ENCODE measurements around the gene CCR8.
A peak's percentile ranks its signal among the peaks of the same experiment; 100 is the strongest.
"Not testable (repeated sequence)": the region's sequence is repeated elsewhere in the genome, so short reads cannot be mapped to it uniquely, and the experiment has no call there.

Gene CCR8

GRCh38 chr3:39344746-39345344 lies 15.3 kb downstream of the CCR8 start:
- H3K4me3 ChIP-seq (ENCODE audit: control insufficient read depth in 1 of 7, extremely low read depth in 1 of 7, insufficient read depth in 4 of 7, low read depth in 2 of 7, low read length in 6 of 7) = no peak overlapping the region
- H3K4me1 ChIP-seq (ENCODE audit: control extremely low read depth in 1 of 4, control insufficient read depth in 4 of 4, insufficient read depth in 4 of 4, low read length in 3 of 4) = peaks cover 0 to 37% (median 7%) of the 10 kb centered on the region in 4 experiments
- CTCF ChIA-PET = interaction anchor here (1.1 to 3.2 kb wide), 2 partner anchors 34 to 42 kb away, joined by 3 to 13 read pairs; no protein-coding TSS in a partner anchor
- H3K9me3 ChIP-seq (ENCODE audit: control extremely low read depth in 1 of 5, control insufficient read depth in 4 of 5, insufficient read depth in 2 of 5, low read depth in 1 of 5, low read length in 4 of 5) = no peaks in the 10 kb centered on the region
- no peaks in the 10 kb centered on the region for H3K36me3 ChIP-seq (ENCODE audit: control insufficient read depth in 4 of 4, insufficient read depth in 4 of 4, low read length in 3 of 4)
- POLR2A ChIA-PET = no interaction called here
- no peak for DNase-seq
- H3K27ac ChIP-seq (ENCODE audit: insufficient read depth in 1 of 2, low read depth in 1 of 2, low read length in 2 of 2, poor library complexity in 1 of 2, severe bottlenecking in 2 of 2) = no peak overlapping the region
- no peaks in the 10 kb centered on the region for H3K27me3 ChIP-seq (replicated peaks in 2 of 5; ENCODE audit: control insufficient read depth in 4 of 5, insufficient read depth in 5 of 5, low read length in 4 of 5)

GRCh38 chr3:39346785-39347585 lies 17.5 kb downstream of the CCR8 start:
- ChIA-PET POLR2A (no interaction called here), CTCF (interaction anchor here (0.9 to 3.2 kb wide), 5 partner anchors 13 to 56 kb away, joined by 3 to 13 read pairs (median 4); no protein-coding TSS in a partner anchor)
- Histone ChIP-seq H3K4me3 (ENCODE audit: control insufficient read depth in 1 of 7, extremely low read depth in 1 of 7, insufficient read depth in 4 of 7, low read depth in 2 of 7, low read length in 6 of 7) (no peak overlapping the region), H3K9me3 (ENCODE audit: control extremely low read depth in 1 of 5, control insufficient read depth in 4 of 5, insufficient read depth in 2 of 5, low read depth in 1 of 5, low read length in 4 of 5) (no peaks in the 10 kb centered on the region), H3K36me3 (ENCODE audit: control insufficient read depth in 4 of 4, insufficient read depth in 4 of 4, low read length in 3 of 4) (no peaks in the 10 kb centered on the region), H3K27me3 (replicated peaks in 2 of 5; ENCODE audit: control insufficient read depth in 4 of 5, insufficient read depth in 5 of 5, low read length in 4 of 5) (no peaks in the 10 kb centered on the region), H3K4me1 (ENCODE audit: control extremely low read depth in 1 of 4, control insufficient read depth in 4 of 4, insufficient read depth in 4 of 4, low read length in 3 of 4) (peaks cover 3 to 57% (median 19%) of the 10 kb centered on the region in 4 experiments), H3K27ac (ENCODE audit: insufficient read depth in 1 of 2, low read depth in 1 of 2, low read length in 2 of 2, poor library complexity in 1 of 2, severe bottlenecking in 2 of 2) (no peak overlapping the region)
- peak in 1 of 3 donors; percentile 35 for DNase-seq
- 57% methylated on average over 1 of the region's 2 CpGs for WGBS (ENCODE audit: insufficient coverage)

GRCh38 chr3:39347586-39347876 lies 18.0 kb downstream of the CCR8 start:
- Histone ChIP-seq H3K4me1 (ENCODE audit: control extremely low read depth in 1 of 4, control insufficient read depth in 4 of 4, insufficient read depth in 4 of 4, low read length in 3 of 4) (peaks cover 3 to 61% (median 19%) of the 10 kb centered on the region in 4 experiments), H3K36me3 (ENCODE audit: control insufficient read depth in 4 of 4, insufficient read depth in 4 of 4, low read length in 3 of 4) (no peaks in the 10 kb centered on the region), H3K4me3 (ENCODE audit: control insufficient read depth in 1 of 7, extremely low read depth in 1 of 7, insufficient read depth in 4 of 7, low read depth in 2 of 7, low read length in 6 of 7) (no peak overlapping the region), H3K27me3 (replicated peaks in 2 of 5; ENCODE audit: control insufficient read depth in 4 of 5, insufficient read depth in 5 of 5, low read length in 4 of 5) (no peaks in the 10 kb centered on the region), H3K9me3 (ENCODE audit: control extremely low read depth in 1 of 5, control insufficient read depth in 4 of 5, insufficient read depth in 2 of 5, low read depth in 1 of 5, low read length in 4 of 5) (no peaks in the 10 kb centered on the region), H3K27ac (ENCODE audit: insufficient read depth in 1 of 2, low read depth in 1 of 2, low read length in 2 of 2, poor library complexity in 1 of 2, severe bottlenecking in 2 of 2) (no peak overlapping the region)
- ChIA-PET POLR2A (no interaction called here), CTCF (interaction anchor here (1.2 to 3.2 kb wide), 2 partner anchors 13 to 31 kb away, joined by 4 to 13 read pairs; no protein-coding TSS in a partner anchor)
- 89% methylated on average over 1 of the region's 3 CpGs for WGBS (ENCODE audit: insufficient coverage)
- no peak for DNase-seq

- ChIA-PET POLR2A (no interaction called here), CTCF (interaction anchor here (1.2 kb wide), 1 partner anchor 61 kb away, joined by 3 read pairs; no protein-coding TSS in a partner anchor)
- no peak overlapping the region for H3K4me3 ChIP-seq (ENCODE audit: control insufficient read depth in 1 of 7, extremely low read depth in 1 of 7, insufficient read depth in 4 of 7, low read depth in 2 of 7, low read length in 6 of 7)
- peaks cover 3 to 53% (median 19%) of the 10 kb centered on the region in 4 experiments for H3K4me1 ChIP-seq (ENCODE audit: control extremely low read depth in 1 of 4, control insufficient read depth in 4 of 4, insufficient read depth in 4 of 4, low read length in 3 of 4)
- WGBS (ENCODE audit: insufficient coverage) = 50% methylated on average over 2 of the region's 3 CpGs
- H3K9me3 ChIP-seq (ENCODE audit: control extremely low read depth in 1 of 5, control insufficient read depth in 4 of 5, insufficient read depth in 2 of 5, low read depth in 1 of 5, low read length in 4 of 5) = no peaks in the 10 kb centered on the region
- no peaks in the 10 kb centered on the region for H3K27me3 ChIP-seq (replicated peaks in 2 of 5; ENCODE audit: control insufficient read depth in 4 of 5, insufficient read depth in 5 of 5, low read length in 4 of 5)
- no peak for DNase-seq
- no peak overlapping the region for H3K27ac ChIP-seq (ENCODE audit: insufficient read depth in 1 of 2, low read depth in 1 of 2, low read length in 2 of 2, poor library complexity in 1 of 2, severe bottlenecking in 2 of 2)
- no peaks in the 10 kb centered on the region for H3K36me3 ChIP-seq (ENCODE audit: control insufficient read depth in 4 of 4, insufficient read depth in 4 of 4, low read length in 3 of 4)
Observed at GRCh38 chr3:39349080-39349479, 19.6 kb downstream of the CCR8 start.

GRCh38 chr3:39350714-39351113 lies 21.2 kb downstream of the CCR8 start:
- 37% methylated on average over 5 of the region's 5 CpGs for WGBS (ENCODE audit: insufficient coverage)
- Histone ChIP-seq H3K27ac (ENCODE audit: insufficient read depth in 1 of 2, low read depth in 1 of 2, low read length in 2 of 2, poor library complexity in 1 of 2, severe bottlenecking in 2 of 2) (no peak overlapping the region), H3K27me3 (replicated peaks in 2 of 5; ENCODE audit: control insufficient read depth in 4 of 5, insufficient read depth in 5 of 5, low read length in 4 of 5) (no peaks in the 10 kb centered on the region), H3K9me3 (ENCODE audit: control extremely low read depth in 1 of 5, control insufficient read depth in 4 of 5, insufficient read depth in 2 of 5, low read depth in 1 of 5, low read length in 4 of 5) (no peaks in the 10 kb centered on the region), H3K4me3 (ENCODE audit: control insufficient read depth in 1 of 7, extremely low read depth in 1 of 7, insufficient read depth in 4 of 7, low read depth in 2 of 7, low read length in 6 of 7) (no peak overlapping the region), H3K36me3 (ENCODE audit: control insufficient read depth in 4 of 4, insufficient read depth in 4 of 4, low read length in 3 of 4) (no peaks in the 10 kb centered on the region), H3K4me1 (ENCODE audit: control extremely low read depth in 1 of 4, control insufficient read depth in 4 of 4, insufficient read depth in 4 of 4, low read length in 3 of 4) (peaks cover 3 to 53% (median 19%) of the 10 kb centered on the region in 4 experiments)
- CTCF ChIA-PET = interaction anchor here (0.6 to 1.3 kb wide), 4 partner anchors 13 to 179 kb away, joined by 3 to 7 read pairs (median 4); no protein-coding TSS in a partner anchor
- POLR2A ChIA-PET = no interaction called here
- DNase-seq = peak; percentile 68 to 94 (median 87)

- H3K36me3 ChIP-seq (ENCODE audit: control insufficient read depth in 4 of 4, insufficient read depth in 4 of 4, low read length in 3 of 4); H3K27me3 ChIP-seq (replicated peaks in 2 of 5; ENCODE audit: control insufficient read depth in 4 of 5, insufficient read depth in 5 of 5, low read length in 4 of 5); H3K27ac ChIP-seq (ENCODE audit: insufficient read depth in 1 of 2, low read depth in 1 of 2, low read length in 2 of 2, poor library complexity in 1 of 2, severe bottlenecking in 2 of 2); POLR2A ChIA-PET; H3K9me3 ChIP-seq (ENCODE audit: control extremely low read depth in 1 of 5, control insufficient read depth in 4 of 5, insufficient read depth in 2 of 5, low read depth in 1 of 5, low read length in 4 of 5): not testable (repeated sequence)
- Histone ChIP-seq H3K4me1 (ENCODE audit: control extremely low read depth in 1 of 4, control insufficient read depth in 4 of 4, insufficient read depth in 4 of 4, low read length in 3 of 4) (peaks cover 3 to 50% (median 19%) of the 10 kb centered on the region in 4 experiments), H3K4me3 (ENCODE audit: control insufficient read depth in 1 of 7, extremely low read depth in 1 of 7, insufficient read depth in 4 of 7, low read depth in 2 of 7, low read length in 6 of 7) (peak overlapping the region in 1 of 7 experiments; percentile 1)
- CTCF ChIA-PET = interaction anchor here (0.6 to 1.3 kb wide), 5 partner anchors 13 to 179 kb away, joined by 3 to 7 read pairs (median 3); no protein-coding TSS in a partner anchor
- 60% methylated on average over 1 of the region's 2 CpGs for WGBS (ENCODE audit: insufficient coverage)
- DNase-seq = peak in 1 of 3 donors; percentile 18
Observed at GRCh38 chr3:39351134-39351533, 21.6 kb downstream of the CCR8 start.

All from common myeloid progenitor, CD34-positive (primary cell).